CMK (cell line): Measurements from ENCODE around the gene EPPIN.
"Not testable (repeated sequence)": the region's sequence is repeated elsewhere in the genome, so short reads cannot be mapped to it uniquely, and the experiment has no call there.

ENCODE experiments used
- DNase-seq: peaks from one replicate; pipeline ENCODE4 v3.0.0-alpha.2; 2010; ENCODE audit warnings: low read depth

The EPPIN gene

DNA sequence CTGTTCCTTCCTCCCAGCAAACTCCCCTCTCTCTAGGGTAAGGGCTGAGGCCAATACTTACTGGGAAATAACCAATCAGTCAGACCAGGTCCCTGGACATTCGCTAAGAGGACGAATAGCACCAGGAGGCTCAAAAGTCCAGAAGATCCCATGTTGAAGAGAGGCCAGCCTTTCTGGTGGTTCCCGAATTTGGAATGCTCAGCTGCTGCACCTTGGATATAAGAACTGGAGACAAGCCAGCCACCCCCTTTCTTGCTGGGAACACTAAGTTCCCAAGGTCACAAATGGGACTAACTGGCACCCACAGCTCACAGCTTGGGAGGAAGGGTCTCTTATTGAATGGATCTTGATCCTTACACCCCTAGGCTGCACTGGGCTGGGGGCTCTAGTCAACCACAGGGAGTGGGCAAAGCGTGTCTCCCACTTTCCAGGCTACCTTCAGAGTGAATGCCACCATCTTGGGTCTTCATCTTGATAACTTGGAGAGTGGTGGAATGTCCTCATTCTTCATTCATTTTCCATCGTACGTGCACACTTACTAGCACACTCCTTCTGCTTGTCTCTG lies at the start of gene EPPIN:
EPPIN (minus strand) TSS at position 196 of the 565 bp plus-strand sequence; CDS start at position 152, 44 bp downstream.
- no peak for DNase-seq

DNA sequence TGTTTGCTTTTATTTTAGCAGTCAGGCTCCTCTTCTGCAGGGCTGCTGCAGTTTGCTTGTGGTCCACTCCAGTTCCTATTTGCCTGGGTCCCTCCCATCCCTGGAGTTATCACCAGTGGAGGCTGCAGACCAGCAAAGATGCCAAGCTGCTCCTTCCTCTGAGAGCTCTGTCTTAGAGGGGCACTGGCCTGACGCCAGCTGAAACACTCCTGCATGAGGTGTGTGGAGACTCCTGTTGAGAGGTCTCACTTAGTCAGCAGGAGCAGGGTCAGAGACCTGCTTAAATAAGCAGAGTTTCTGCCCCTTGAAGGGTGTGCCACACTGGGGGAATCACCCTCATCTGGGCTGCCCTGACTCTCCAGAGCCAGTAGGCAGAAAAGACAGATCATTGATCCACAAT lies 48.0 kb upstream of the EPPIN start:
- DNase-seq = no peak

DNA sequence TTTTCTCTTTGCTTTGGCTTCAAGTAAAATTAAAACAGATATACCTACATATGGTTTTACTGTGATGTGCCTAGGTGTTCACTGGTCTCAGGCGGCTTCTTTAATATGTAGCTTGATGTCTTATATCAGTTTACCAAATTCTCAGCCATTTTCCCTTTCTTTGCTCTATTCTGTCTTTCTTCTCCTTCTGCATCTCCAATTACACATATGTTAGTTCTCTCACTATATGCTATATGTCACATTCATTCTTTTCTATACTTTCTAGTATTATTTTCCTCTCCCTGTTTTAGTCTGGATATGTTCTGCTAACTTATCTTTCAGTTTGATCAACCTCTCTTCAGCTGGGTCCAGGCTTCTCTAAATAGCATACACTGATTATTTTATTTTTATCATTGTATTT lies 46.3 kb upstream of the EPPIN start:
- DNase-seq = no peak

DNA sequence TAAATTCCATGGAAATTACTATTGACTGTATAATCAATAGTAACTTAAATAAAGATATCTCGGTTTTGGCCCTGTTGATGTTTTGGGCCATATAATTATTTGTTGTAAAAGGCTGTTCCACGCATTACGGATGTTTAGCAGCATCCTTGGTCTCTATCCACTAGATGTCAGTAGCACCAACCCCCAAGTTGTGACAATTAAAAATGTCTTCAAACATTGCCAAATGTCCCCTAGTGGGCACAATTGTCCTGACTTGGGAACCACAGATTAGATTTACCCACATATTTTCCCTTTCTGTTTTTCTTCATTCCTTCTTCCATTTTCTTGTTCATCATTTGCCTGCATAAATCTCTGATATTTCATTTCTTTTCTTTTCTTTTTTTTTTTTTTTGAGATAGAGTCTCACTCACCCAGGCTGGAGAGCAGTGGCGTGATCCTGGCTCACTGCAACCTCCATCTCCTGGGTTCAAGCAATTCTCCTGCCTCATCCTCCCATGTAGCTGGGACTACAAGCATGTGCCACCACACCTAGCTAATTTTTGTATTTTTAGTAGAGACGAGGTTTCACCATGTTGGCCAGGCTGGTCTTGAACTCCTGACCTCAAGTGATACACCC lies 45.5 kb upstream of the EPPIN start:
- peak; percentile 5 for DNase-seq

DNA sequence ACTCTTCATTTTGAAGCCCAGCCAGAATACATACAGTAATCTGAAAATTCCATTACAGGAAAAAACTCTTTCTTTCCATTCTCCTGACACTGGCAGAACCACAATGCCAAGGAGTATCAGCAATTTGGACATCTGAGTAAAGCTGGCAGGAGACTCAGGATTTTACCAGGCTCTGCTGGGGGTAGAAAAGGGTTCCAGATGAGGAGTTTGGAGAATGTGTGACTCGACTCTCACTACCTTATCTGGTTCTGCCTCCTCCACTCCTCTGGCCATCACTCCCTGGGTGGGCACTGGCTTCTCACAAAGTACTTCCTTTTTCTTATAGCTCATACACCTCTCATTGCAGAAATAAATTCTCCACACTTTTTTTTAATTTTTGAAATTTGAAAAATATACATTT lies 42.5 kb upstream of the EPPIN start:
- no peak for DNase-seq

DNA sequence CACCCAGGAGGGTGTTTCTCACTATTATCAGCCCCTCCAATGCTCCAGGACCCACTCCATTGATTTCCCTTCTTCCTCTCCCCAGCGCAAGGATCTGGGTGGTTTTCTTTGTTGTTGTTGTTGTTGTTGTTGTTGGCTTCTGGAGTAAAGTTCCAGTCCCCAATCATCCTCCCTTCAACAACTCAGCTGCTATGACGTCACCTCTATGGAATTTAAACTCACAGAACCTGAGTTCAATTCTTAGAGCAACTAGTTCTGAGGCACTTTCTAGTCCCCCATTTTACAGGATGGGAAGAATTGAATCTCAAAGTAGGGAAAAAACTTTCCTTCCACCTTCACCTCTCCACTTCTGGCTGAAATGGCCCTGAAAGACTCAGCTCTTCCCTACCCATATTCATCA lies 41.6 kb upstream of the EPPIN start:
- no peak for DNase-seq

DNA sequence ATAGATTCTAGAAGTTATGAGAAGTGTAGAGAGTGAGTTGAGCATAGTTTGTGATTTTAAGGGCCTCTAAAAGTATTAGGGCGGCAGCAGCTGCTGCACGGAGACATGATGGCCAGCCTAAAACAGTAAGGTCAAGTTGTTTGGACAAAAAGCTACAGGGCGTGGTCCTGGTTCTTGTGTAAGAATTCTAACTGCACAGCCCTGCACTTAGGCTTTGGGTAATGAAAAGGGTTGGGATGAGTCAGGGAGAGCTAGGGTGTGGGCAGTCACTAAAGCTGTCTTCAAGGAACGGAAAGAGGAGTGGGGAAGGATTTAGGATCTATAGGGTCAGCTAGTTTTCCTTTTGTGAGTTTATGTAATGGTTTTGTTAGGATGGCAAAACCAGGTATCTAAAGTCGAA lies 38.8 kb upstream of the EPPIN start:
- not testable (repeated sequence) for DNase-seq

DNA sequence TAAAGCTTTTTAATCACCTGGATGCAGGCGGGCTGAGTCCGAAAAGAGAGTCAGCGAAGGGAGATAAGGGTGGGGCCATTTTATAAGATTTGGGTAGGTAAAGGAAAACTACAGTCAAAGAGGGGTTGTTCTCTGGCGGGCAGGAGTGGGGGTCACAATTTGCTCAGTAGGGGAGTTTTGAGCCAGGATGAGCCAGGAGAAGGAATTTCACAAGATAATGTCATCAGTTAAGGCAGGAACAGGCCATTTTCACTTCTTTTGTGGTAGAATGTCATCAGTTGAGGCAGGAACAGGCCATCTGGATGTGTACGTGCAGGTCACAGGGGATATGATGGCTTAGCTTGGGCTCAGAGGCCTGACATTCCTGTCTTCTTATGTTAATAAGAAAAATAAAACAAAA lies 37.1 kb upstream of the EPPIN start:
- not testable (repeated sequence) for DNase-seq

DNA sequence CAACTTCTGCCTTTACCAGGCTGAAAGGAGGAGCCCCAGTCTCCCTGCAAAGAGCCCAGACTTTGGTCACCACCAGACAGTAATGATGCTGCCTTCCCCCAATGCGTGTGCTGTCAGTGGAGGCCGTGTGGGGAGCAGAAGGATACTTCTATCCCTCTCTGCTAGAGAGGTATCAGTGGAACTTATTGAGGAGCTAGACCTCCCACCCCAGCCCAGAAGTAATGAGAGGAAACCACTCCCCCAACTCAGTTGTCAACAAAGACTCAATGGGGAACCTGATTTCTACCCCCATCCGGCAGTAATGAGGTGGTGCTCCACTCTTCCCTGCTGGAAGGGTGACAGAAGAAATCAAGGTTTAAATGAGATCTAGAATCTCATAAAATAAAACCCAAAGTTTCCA lies 36.3 kb upstream of the EPPIN start:
- DNase-seq = no peak

DNA sequence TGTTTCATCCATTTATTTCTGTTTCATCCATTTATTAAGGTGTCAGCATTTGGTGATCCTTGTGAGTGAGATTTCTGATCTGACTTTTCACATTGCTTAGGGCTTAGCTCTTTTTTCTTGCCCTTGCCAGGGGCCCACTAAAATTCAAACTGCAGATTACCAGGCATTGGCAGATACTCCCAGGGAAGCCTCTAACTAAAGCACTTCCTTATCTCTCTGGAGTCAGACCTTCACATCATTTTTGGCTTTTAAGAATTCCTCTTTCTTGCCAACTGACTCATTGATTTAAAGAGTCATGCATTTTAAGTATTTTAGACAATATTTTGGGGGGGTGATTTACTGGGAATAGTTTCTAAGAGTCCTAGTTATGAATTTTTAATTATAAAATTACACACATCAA lies 34.5 kb upstream of the EPPIN start:
- DNase-seq = no peak

DNA sequence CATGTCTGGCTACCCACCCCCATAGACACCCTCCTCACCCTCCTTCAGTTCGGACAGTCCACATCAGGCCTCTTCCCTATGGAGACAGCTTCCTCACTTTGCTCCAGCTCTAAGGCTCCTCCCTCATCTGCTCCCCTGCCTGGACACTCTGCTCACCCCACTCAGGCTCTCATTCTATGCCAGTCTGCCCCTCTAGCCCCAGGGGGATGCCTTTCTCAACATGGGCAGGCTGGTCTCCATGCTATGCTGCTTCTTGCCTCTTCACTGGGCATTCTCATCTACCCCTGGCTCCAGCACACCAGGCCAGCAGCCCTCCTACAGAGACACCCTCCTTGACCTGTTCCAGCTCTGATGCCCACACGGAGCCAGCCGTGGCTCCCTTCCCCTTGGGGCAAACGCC lies 32.0 kb upstream of the EPPIN start, which contains the start of gene WFDC8:
WFDC8 (minus strand) TSS at position 101 of the 400 bp plus-strand sequence; CDS start at position 64, 37 bp downstream.
- no peak for DNase-seq

DNA sequence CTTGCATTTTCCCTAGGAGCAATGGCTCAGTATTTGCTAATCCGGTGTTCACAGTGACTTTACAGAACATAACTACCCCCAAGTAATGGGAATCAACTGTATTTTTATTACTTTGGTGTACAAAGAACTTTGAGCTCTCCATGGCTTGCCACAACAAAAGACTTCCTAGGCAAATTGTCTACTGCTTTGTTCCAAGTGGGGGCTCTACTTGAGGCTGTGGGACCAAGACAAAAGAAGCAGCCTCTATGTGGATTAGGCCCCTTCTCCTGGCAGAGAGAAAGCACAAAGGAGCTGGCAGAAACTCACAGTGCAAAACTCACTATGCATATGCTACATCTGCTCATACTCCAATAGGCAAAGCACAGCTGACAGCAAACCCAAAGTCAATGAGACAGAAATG lies 31.0 kb upstream of the EPPIN start:
- DNase-seq = no peak

DNA sequence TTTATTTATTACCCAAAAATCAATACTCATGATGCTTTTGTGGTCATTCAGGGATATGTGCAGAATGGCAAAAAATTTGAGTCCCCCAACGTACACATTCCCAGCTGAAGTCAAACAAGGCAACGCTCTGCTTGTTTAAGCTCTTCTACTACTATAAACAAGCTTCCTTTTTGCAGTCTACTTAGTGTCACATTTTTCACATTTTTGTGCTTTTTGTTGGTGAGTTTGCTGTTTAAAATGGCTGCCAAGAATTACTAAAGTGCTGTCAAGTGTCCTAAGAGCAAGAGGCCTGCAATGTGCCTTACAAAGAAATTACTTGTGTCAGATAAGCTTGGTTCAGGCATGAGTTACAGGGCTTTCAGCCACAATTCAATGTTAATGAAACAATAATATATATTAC lies 29.8 kb upstream of the EPPIN start:
- DNase-seq = no peak

DNA sequence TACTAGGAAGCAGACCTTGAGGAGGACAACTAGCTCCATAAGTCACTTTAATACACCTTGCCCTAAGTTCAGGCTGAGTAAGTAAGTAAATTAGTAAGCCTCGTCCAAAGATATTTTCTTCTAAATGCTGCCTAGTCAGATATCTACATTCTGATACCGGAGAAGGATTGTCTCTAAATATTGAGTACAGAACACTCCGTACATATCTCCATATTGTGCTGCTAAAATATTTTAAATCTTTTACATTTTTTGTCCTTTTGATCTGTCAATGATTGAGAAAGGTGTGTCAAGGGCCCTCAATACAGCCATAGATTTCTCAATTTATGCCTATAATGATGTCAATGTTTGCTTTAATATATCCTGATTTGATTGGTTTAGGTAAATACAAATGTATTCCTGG lies 28.7 kb upstream of the EPPIN start:
- no peak for DNase-seq

DNA sequence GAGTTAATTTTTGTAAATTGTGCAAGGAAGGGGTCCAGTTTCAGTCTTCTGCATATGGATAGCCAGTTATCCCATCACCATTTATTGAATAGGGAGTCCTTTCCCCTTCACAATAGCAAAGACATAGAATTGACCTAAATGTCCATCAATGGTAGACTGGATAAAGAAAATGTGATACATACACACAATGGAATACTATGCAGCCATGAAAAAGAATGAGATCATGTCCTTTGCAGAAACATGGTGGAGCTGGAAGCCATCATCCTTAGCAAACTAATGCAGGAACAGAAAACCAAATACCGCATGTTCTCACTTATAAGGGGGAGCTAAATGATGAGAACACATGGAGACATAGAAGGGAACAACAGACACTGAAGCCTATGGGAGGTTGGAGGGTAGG lies 22.4 kb upstream of the EPPIN start:
- DNase-seq = not testable (repeated sequence)

DNA sequence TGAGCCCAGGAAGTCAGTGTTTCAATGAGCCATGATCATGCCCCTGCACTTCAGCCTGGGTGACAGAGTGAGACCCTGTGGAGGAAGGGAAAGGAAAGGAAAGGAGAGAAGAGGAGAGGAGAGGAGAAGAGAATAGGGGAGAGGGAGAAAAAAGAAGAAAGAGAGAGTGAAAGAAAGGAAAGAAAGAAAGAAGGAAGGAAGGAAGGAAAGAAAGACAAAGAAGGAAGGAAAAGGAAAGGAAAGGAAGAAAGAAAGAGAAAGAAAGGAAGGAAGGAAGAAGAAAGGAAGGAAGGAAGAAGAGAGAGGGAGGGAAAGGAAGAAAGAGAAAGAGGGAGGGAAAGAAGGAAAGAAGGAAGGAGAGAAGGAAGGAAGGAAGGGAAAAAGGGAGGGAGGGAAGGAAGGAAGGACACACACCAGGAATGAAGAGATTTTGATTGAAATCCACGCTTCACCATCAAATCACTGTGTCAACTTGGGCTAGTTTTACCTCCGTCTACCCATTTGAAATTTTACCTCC lies 17.6 kb upstream of the EPPIN start:
- DNase-seq = no peak

DNA sequence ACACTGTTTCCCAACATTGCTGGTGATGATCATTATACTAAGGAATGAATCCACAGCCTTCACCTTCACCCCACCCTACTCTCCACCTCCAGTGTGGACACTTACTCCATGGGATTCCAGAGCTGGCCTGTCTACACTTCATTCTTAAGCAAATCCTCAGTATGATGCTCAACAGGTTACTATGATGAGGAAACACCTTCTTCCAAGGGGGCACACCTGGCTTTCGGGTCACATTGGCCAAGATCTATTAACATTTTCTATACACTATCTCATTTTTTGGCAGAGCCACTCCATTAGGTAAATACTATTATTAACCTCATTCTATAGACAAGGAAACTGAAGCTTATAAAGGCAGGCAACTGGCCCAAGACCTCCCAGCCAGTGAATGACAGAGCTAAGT lies 8.0 kb upstream of the EPPIN start:
- no peak for DNase-seq

DNA sequence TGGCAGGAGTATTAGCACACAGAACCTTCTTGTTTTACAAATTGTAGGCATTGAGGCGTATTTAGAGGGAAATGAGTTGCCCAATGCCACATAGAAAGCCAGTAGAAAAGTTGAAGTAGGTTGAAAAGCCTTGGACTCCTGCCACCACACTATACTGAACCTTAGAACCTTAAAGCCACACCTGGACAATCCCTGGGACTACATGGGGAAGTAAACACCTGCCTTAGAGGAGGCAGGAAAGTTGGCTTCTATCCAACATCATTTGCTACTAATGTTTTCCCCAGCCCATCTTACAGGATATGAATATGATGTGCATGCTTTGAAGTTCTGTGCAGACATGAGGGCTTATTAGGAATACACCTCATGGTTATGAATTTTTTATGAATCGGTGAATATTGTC lies 5.3 kb upstream of the EPPIN start:
- no peak for DNase-seq

DNA sequence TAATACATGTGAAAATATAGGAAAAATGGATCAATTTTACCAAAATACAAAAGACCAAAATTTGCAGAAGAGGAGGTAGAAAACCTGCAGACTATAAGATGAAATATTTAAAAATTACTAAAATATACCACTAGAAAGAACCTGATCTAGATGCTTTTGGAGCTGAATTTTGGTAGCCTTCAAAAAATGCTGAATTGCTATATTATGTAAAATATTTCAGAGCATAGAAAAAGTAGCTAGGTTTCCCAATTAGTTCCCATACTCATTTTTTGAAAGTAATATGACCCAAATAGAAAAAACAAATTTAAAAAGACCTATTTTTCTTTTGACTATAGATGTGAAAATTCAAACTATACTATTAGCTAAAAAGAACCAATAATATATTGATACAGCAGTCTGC lies 3.6 kb upstream of the EPPIN start:
- no peak for DNase-seq

DNA sequence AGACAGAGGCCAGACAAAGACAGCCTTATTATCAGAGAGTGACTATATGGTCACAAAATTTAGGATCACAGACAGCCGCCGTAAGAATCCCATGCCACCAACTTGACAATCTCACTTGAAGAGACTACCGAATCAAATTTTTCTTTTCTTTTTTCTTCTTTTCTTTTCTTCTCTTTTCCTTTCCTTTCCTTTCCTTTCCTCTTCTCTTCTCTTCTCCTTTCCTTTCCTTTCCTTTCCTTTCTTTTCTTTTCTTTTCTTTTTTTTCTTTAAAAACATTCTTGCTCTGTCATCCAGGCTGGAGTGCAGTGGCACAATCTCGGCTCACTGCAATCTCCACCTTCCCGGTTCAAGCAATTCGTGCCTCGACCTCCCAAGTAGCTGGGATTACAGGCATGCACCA lies 1.2 kb upstream of the EPPIN start:
- DNase-seq = no peak

DNA sequence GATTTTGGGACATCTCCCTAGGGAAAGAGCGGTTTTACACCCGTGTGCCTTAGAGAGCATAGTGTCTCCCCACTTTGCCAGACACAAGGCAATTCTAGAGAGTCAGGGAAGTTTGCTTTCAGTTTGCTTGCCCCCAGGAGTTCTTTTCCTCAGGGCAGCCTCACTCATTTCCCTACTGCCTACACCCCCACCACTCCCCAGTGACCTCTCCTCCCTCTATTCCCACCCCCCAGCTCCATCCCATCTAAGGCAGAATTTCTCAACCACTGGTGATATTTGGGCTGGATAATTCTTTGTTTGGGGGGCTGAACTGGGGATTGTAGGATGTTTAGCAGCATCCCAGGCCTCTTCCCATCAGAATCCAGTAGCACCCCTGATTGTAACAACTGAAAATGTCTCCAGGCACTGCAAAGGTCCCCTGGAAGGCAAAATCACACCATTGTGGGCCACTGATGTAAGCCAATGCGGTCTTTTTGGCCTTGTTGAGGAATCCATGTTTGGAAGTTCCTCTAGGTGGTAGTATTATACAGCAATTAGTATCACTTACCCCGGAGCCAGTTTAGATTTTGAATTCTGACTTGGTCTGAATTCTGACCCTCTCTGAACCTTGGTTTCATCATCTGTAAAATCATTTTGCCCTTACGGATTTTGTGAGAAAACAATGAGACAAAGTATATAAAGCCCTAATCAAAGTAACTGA lies 1.3 kb downstream of the EPPIN start:
- DNase-seq = no peak

DNA sequence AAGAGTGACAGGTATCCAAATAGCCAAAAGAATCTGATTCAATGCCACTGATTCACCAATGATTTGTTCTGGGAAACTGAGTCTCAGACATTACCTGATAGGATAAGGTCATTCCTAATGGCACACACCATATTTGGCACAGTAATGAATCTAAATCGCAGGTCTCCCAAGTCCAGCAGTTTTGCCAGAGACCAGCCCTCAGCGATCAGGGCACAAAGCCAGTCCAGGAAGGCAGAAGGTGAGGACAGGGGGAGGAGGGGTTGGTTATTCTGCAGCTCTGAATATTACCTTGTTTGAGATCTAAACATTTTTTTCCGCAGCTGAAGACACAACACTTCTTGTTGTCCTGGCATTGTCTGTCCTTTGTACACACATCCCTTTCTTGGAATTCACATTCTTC lies 1.9 kb downstream of the EPPIN start:
- DNase-seq = no peak

DNA sequence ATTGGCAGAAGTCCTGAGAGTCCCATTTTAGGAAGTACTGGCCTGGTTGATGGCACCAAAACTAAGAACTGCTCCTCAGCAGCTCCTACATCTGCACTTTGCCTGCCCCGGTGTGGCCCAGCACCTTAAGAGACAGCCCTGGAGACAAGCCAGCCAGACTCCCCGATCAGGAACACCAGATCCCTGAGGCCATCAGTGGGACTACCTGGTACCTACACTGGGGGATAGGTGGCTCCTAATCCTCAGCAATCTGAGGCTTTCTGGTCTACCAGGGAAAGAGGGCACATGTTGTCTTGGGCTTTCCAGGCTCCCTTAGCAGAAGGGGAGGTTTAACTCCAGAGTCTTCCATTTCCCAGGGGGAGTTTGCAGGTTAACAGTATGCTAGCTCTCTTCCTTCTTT lies 7.8 kb downstream of the EPPIN start, which contains the start of gene WFDC6:
WFDC6 (minus strand) TSS at position 101 of the 400 bp plus-strand sequence; CDS start at position 26, 75 bp downstream.
- no peak for DNase-seq
